KOPT-K1 (cell line): ENCODE data around the gene GRIN2A.

Experiments
- H3K27ac ChIP-seq: fragments of 200-600 bp; sonication (generic); 2 replicates; pipeline ENCODE4 v1.5.1; 2016; ENCODE audit warnings: antibody characterized with exemption, mild to moderate bottlenecking, low read depth, low read length; ENCODE audit not compliant: poor library complexity, severe bottlenecking
- H3K36me3 ChIP-seq: fragments of 200-600 bp; sonication (generic); 2 replicates; pipeline ENCODE4 v1.5.1; 2017; ENCODE audit warnings: antibody characterized with exemption, mild to moderate bottlenecking, low read length, moderate library complexity; ENCODE audit not compliant: insufficient read depth
- H3K9me3 ChIP-seq: fragments of 200-600 bp; sonication (generic); 2 replicates; pipeline ENCODE4 v1.5.1; 2017; ENCODE audit warnings: antibody characterized with exemption, low read length, mild to moderate bottlenecking; ENCODE audit not compliant: insufficient read depth, poor library complexity, severe bottlenecking

GRIN2A gene

GRCh38 chr16:10026593-10026992, 155.6 kb downstream of the GRIN2A start:
- no peaks in the 10 kb centered on the region for H3K9me3 ChIP-seq
- no peaks in the 10 kb centered on the region for H3K36me3 ChIP-seq
- H3K27ac ChIP-seq, result no peak overlapping the region

- Histone ChIP-seq H3K27ac (no peak overlapping the region), H3K9me3 (no peaks in the 10 kb centered on the region), H3K36me3 (no peaks in the 10 kb centered on the region)
These were observed 160.1 kb downstream of the GRIN2A start for GRCh38 chr16:10022098-10022497.

GRCh38 chr16:10020866-10021265, 161.4 kb downstream of the GRIN2A start:
- no peaks in the 10 kb centered on the region for H3K36me3 ChIP-seq
- H3K27ac ChIP-seq, result no peak overlapping the region
- no peaks in the 10 kb centered on the region for H3K9me3 ChIP-seq

- H3K9me3 ChIP-seq, result no peaks in the 10 kb centered on the region
- H3K36me3 ChIP-seq, result no peaks in the 10 kb centered on the region
- no peak overlapping the region for H3K27ac ChIP-seq
These were observed 165.5 kb downstream of the GRIN2A start for GRCh38 chr16:10016752-10017151.

- no peak overlapping the region for H3K27ac ChIP-seq
- H3K36me3 ChIP-seq, result no peaks in the 10 kb centered on the region
- H3K9me3 ChIP-seq, result no peaks in the 10 kb centered on the region
These were observed 166.8 kb downstream of the GRIN2A start for GRCh38 chr16:10015397-10015796.

GRCh38 chr16:10013774-10014173, 168.5 kb downstream of the GRIN2A start:
- no peaks in the 10 kb centered on the region for H3K36me3 ChIP-seq
- no peak overlapping the region for H3K27ac ChIP-seq
- no peaks in the 10 kb centered on the region for H3K9me3 ChIP-seq

- H3K36me3 ChIP-seq, result no peaks in the 10 kb centered on the region
- no peak overlapping the region for H3K27ac ChIP-seq
- H3K9me3 ChIP-seq, result no peaks in the 10 kb centered on the region
These were observed 168.9 kb downstream of the GRIN2A start for GRCh38 chr16:10013364-10013763.

GRCh38 chr16:10009684-10010083, 172.5 kb downstream of the GRIN2A start:
- Histone ChIP-seq H3K27ac (no peak overlapping the region), H3K9me3 (no peaks in the 10 kb centered on the region), H3K36me3 (no peaks in the 10 kb centered on the region)

- Histone ChIP-seq H3K36me3 (no peaks in the 10 kb centered on the region), H3K9me3 (no peaks in the 10 kb centered on the region), H3K27ac (no peak overlapping the region)
These were observed 178.7 kb downstream of the GRIN2A start for GRCh38 chr16:10003486-10003885.

- Histone ChIP-seq H3K9me3 (no peaks in the 10 kb centered on the region), H3K36me3 (no peaks in the 10 kb centered on the region), H3K27ac (no peak overlapping the region)
These were observed 180.9 kb downstream of the GRIN2A start for GRCh38 chr16:10001258-10001775.

- no peak overlapping the region for H3K27ac ChIP-seq
- H3K9me3 ChIP-seq, result no peaks in the 10 kb centered on the region
- no peaks in the 10 kb centered on the region for H3K36me3 ChIP-seq
These were observed 186.0 kb downstream of the GRIN2A start for GRCh38 chr16:9996221-9996620.

GRCh38 chr16:9992441-9992840, 189.8 kb downstream of the GRIN2A start:
- H3K27ac ChIP-seq, result no peak overlapping the region
- no peaks in the 10 kb centered on the region for H3K36me3 ChIP-seq
- no peaks in the 10 kb centered on the region for H3K9me3 ChIP-seq

- no peaks in the 10 kb centered on the region for H3K9me3 ChIP-seq
- no peak overlapping the region for H3K27ac ChIP-seq
- H3K36me3 ChIP-seq, result no peaks in the 10 kb centered on the region
These were observed 201.2 kb downstream of the GRIN2A start for GRCh38 chr16:9980981-9981380.

GRCh38 chr16:9978160-9978725, 204.0 kb downstream of the GRIN2A start:
- Histone ChIP-seq H3K36me3 (no peaks in the 10 kb centered on the region), H3K27ac (no peak overlapping the region), H3K9me3 (no peaks in the 10 kb centered on the region)

GRCh38 chr16:9977333-9977897, 204.8 kb downstream of the GRIN2A start:
- Histone ChIP-seq H3K27ac (no peak overlapping the region), H3K9me3 (no peaks in the 10 kb centered on the region), H3K36me3 (no peaks in the 10 kb centered on the region)

GRCh38 chr16:9976601-9977000, 205.6 kb downstream of the GRIN2A start:
- no peaks in the 10 kb centered on the region for H3K9me3 ChIP-seq
- H3K36me3 ChIP-seq, result no peaks in the 10 kb centered on the region
- H3K27ac ChIP-seq, result no peak overlapping the region
